Measurements from ENCODE around the gene RNF181.

Gene RNF181, protein sequence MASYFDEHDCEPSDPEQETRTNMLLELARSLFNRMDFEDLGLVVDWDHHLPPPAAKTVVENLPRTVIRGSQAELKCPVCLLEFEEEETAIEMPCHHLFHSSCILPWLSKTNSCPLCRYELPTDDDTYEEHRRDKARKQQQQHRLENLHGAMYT

GRCh38 chr2:85595301-85596025, at the start of gene RNF181:
Gene RNF181, plus strand, starts transcription at chr2:85595745. Its CDS starts 19 bp downstream, at chr2:85595764.
- TF ChIP-seq, protein P1, sequence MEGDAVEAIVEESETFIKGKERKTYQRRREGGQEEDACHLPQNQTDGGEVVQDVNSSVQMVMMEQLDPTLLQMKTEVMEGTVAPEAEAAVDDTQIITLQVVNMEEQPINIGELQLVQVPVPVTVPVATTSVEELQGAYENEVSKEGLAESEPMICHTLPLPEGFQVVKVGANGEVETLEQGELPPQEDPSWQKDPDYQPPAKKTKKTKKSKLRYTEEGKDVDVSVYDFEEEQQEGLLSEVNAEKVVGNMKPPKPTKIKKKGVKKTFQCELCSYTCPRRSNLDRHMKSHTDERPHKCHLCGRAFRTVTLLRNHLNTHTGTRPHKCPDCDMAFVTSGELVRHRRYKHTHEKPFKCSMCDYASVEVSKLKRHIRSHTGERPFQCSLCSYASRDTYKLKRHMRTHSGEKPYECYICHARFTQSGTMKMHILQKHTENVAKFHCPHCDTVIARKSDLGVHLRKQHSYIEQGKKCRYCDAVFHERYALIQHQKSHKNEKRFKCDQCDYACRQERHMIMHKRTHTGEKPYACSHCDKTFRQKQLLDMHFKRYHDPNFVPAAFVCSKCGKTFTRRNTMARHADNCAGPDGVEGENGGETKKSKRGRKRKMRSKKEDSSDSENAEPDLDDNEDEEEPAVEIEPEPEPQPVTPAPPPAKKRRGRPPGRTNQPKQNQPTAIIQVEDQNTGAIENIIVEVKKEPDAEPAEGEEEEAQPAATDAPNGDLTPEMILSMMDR (IDR thresholded peaks at IDR 0.05; ENCODE audit: insufficient read depth, low read depth, low read length, missing control alignments) = no peak
- DNase-seq (ENCODE audit: low read depth) = peak; percentile 99
- H3K4me3 ChIP-seq (ENCODE audit: low read length) = peak within 1 kb of the TSS; percentile 90

DNA sequence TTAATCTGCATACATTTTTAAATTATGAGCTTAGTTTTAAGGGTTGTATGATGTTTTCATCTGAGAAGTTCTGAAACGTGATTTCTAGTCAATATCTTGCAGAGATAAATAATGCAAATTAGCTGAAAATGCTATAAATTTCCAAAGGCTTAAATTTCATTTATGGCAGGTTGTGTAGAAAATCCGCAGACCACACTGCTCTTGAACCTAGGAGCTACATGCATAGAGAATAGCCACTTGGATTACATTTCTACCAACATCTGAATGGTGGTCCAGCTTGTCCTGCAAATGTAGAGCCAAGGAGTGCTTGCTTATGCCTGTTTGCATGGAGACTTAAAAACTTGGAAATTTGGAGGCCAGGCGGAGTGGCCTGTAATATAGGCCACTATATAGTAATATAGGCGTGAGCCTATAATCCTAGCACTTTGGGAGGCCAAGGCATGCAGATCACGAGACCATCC, 49.7 kb upstream of the RNF181 start:
- TF ChIP-seq, protein P1 (IDR thresholded peaks at IDR 0.05; ENCODE audit: insufficient read depth, low read depth, low read length, missing control alignments) = no peak
- no peak overlapping the region for H3K4me3 ChIP-seq (ENCODE audit: low read length)
- no peak for DNase-seq (ENCODE audit: low read depth)

- DNase-seq (ENCODE audit: low read depth) = no peak
- TF ChIP-seq, protein P1 (IDR thresholded peaks at IDR 0.05; ENCODE audit: insufficient read depth, low read depth, low read length, missing control alignments) = no peak
- no peak overlapping the region for H3K4me3 ChIP-seq (ENCODE audit: low read length)
Measured at GRCh38 chr2:85547089-85547858, 48.3 kb upstream of the RNF181 start.

DNA sequence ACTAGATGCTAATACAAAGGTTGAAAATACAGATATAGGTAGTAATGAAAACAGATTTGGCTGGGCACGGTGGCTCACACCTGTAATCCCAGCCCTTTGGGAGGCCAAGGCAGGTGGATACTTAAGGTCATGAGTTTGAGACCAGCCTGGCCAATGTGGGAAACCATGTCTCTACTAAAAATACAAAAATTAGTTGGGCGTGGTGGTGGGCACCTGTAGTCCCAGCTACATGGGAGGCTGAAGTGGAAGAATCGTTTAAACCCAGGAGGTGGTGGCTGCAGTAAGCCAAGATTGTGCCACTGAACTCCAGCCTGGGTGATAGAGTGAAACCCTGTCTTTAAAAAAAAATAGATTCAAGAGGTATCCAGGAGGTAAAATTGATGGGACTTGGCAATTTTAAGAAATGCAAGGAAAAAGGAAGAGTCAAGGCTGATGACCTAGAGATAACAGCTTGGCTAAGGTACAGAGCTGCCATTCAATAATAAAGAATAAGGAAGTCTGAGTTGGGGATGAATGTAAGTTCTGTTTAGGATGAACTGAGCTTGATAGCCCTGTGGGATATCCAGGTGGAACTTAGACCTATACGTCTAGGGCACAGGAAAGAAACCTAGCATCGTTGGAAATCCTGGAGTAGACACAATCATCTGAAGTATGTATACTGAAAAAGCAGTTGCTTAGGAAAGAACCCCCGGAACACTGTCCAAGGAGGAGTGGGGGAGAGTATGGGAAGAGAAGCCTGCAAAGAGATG, 47.5 kb upstream of the RNF181 start:
- H3K4me3 ChIP-seq (ENCODE audit: low read length) = no peak overlapping the region
- TF ChIP-seq, protein P1 (IDR thresholded peaks at IDR 0.05; ENCODE audit: insufficient read depth, low read depth, low read length, missing control alignments) = no peak
- DNase-seq (ENCODE audit: low read depth) = no peak

DNA sequence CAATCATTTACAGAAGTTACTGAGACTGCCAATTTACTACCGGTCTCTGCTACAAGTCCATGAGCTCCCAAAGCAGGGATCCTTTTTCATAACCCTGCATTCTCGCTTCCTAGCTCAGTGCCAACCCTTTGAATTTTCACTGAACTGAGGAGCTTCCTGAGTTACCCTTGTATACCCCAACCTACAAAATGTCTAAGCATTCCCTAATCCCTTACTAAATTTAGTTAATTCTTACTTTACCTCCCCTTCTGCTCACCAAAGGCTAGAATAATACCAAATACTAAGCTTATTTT, 47.0 kb upstream of the RNF181 start:
- TF ChIP-seq, protein P1 (IDR thresholded peaks at IDR 0.05; ENCODE audit: insufficient read depth, low read depth, low read length, missing control alignments) = no peak
- no peak overlapping the region for H3K4me3 ChIP-seq (ENCODE audit: low read length)
- no peak for DNase-seq (ENCODE audit: low read depth)

DNA sequence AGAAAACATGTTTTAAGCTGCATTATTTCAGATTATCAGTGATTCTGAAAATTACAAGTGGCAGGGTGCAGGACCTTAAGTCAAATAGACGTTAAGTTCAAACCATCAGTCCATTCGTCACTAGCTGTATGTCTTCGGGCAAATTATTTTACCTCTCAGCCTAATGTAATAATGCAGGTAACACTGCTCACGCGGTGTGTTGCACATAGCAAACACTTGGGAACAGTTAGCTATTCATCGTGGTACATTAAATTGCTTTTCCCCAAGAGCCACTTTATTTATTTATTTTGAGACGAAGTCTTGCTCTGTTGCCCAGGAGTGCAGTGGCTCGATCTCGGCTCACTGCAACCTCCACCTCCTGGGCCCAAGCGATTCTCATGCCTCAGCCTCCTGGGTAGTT, 46.5 kb upstream of the RNF181 start:
- DNase-seq (ENCODE audit: low read depth) = no peak
- no peak overlapping the region for H3K4me3 ChIP-seq (ENCODE audit: low read length)
- TF ChIP-seq, protein P1 (IDR thresholded peaks at IDR 0.05; ENCODE audit: insufficient read depth, low read depth, low read length, missing control alignments) = no peak
